ENCODE data around the gene ANKRD12.

Gene ANKRD12

GRCh38 chr18:9209279-9209678, 72.7 kb downstream of the ANKRD12 start:
- peaks cover 0 to 12% (median 7%) of the 10 kb centered on the region in 10 experiments; a peak in 6 of 20 replicates for H3K4me1 ChIP-seq
- TF ChIP-seq Cebpa-rat (IDR thresholded peaks at IDR 0.05) = no peak
- no peak overlapping the region for H3K9ac ChIP-seq
- H3K27ac ChIP-seq = no peak overlapping the region
- no peaks in the 10 kb centered on the region for H3K9me3 ChIP-seq (replicated peaks in 1 of 11)
- H3K4me2 ChIP-seq = peak overlapping the region in 2 of 11 experiments; percentile 17 to 25; a peak in 1 of 22 replicates
- no peaks in the 10 kb centered on the region for H3K27me3 ChIP-seq
- peaks cover 33 to 88% (median 54%) of the 10 kb centered on the region in 11 experiments for H3K36me3 ChIP-seq
- no peak overlapping the region for H3K4me3 ChIP-seq
- H4K20me1 ChIP-seq = peaks cover 0 to 54% (median 0%) of the 10 kb centered on the region in 11 experiments; a peak in 4 of 22 replicates

GRCh38 chr18:9210966-9211365, 74.4 kb downstream of the ANKRD12 start:
- H3K36me3 ChIP-seq = peaks cover 37 to 88% (median 68%) of the 10 kb centered on the region in 11 experiments; a peak in 21 of 22 replicates
- H3K27me3 ChIP-seq = no peaks in the 10 kb centered on the region
- peaks cover 0 to 17% (median 10%) of the 10 kb centered on the region in 10 experiments; a peak in 13 of 20 replicates for H3K4me1 ChIP-seq
- no peak for TF ChIP-seq Cebpa-rat (IDR thresholded peaks at IDR 0.05)
- no peak overlapping the region for H3K4me2 ChIP-seq
- H3K27ac ChIP-seq = no peak overlapping the region
- H3K4me3 ChIP-seq = no peak overlapping the region
- H3K9me3 ChIP-seq (replicated peaks in 1 of 11) = no peaks in the 10 kb centered on the region
- no peak overlapping the region for H3K9ac ChIP-seq
- peaks cover 0 to 54% (median 0%) of the 10 kb centered on the region in 11 experiments; a peak in 3 of 22 replicates for H4K20me1 ChIP-seq

DNA sequence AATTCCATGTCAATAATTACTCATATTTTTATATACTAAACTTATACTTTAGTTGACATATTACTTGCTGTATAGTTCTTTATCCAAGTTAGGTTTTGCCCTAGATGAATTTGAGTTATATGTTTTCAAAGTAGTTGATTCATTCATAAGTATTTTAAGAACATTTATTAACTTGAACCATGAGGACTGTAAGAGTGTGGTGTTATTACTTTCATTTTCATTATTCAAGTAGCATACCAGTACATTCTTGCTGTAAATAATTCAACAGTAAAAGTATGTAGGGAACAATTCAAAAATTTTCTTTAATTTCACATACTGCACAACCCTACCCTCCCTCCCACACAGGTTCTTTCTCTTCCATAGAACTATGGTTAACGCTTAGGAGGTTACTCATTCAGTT, 75.4 kb downstream of the ANKRD12 start:
- H3K9me3 ChIP-seq (replicated peaks in 1 of 11) = no peaks in the 10 kb centered on the region
- H3K4me2 ChIP-seq = no peak overlapping the region
- H3K36me3 ChIP-seq = peaks cover 43 to 96% (median 78%) of the 10 kb centered on the region in 11 experiments; a peak in 21 of 22 replicates
- no peak overlapping the region for H3K27ac ChIP-seq
- H3K9ac ChIP-seq = no peak overlapping the region
- peaks cover 0 to 17% (median 10%) of the 10 kb centered on the region in 10 experiments; a peak in 13 of 20 replicates for H3K4me1 ChIP-seq
- H3K4me3 ChIP-seq = no peak overlapping the region
- TF ChIP-seq Cebpa-rat (IDR thresholded peaks at IDR 0.05) = no peak
- H4K20me1 ChIP-seq = peaks cover 0 to 55% (median 0%) of the 10 kb centered on the region in 11 experiments; a peak in 3 of 22 replicates
- H3K27me3 ChIP-seq = no peaks in the 10 kb centered on the region

DNA sequence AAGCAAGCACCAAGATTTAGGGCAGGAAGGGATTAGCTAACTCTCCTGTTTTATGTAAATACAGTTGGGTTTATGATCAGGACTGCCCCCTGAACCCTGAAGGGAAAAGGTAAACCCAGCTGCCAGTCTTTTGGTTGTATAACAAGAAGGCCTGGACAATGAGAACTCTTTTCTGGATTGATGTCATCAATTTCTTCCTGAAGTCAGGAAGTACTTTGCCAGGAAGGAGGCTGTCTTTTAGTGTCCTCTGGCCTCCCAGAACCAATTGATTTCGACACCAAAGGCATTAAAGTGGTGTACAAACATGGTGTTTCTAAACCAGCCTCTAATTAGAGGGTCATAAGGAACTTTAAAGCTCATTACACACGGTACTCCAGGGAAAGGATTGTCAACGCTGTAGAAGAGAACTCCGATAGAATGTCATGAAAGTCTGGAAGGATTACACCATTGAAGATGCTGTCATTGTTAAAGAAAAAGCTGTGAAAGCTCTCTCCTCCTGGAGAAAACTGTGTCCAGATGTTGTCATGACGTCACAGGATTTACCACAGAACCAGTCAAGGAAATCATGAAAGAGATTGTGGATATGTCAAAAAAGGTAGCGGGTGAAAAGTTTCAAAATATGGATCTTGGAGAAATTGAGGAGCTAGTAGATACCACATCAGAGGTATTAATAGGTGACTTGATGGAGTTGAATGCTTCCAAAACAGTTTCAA, 78.8 kb downstream of the ANKRD12 start:
- Histone ChIP-seq H4K20me1 (peaks cover 0 to 33% (median 0%) of the 10 kb centered on the region in 11 experiments; a peak in 2 of 22 replicates), H3K27ac (no peak overlapping the region; a peak in 1 of 22 replicates), H3K4me2 (peak overlapping the region in 6 of 11 experiments; percentile 1 to 18 (median 14); a peak in 4 of 22 replicates), H3K9ac (no peak overlapping the region), H3K4me1 (peaks cover 2 to 9% (median 6%) of the 10 kb centered on the region in 10 experiments; a peak in 13 of 20 replicates), H3K9me3 (replicated peaks in 1 of 11) (no peaks in the 10 kb centered on the region), H3K27me3 (no peaks in the 10 kb centered on the region), H3K4me3 (no peak overlapping the region), H3K36me3 (peaks cover 53 to 96% (median 79%) of the 10 kb centered on the region in 11 experiments)
- 0 out of 22 replicates have a peak, but pooled peaks of 1 of the 11 experiments have one; percentile 7 for TF ChIP-seq Cebpa-rat (IDR thresholded peaks at IDR 0.05)

- peaks cover 0 to 18% (median 7%) of the 10 kb centered on the region in 10 experiments; a peak in 13 of 20 replicates for H3K4me1 ChIP-seq
- H3K4me3 ChIP-seq = no peak overlapping the region
- H3K27me3 ChIP-seq = no peaks in the 10 kb centered on the region
- TF ChIP-seq Cebpa-rat (IDR thresholded peaks at IDR 0.05) = no peak
- no peak overlapping the region for H3K27ac ChIP-seq
- H3K9ac ChIP-seq = no peak overlapping the region
- H3K4me2 ChIP-seq = no peak overlapping the region
- H4K20me1 ChIP-seq = peaks cover 0 to 34% (median 0%) of the 10 kb centered on the region in 11 experiments; a peak in 2 of 22 replicates
- H3K36me3 ChIP-seq = peaks cover 56 to 96% (median 79%) of the 10 kb centered on the region in 11 experiments
- H3K9me3 ChIP-seq (replicated peaks in 1 of 11) = no peaks in the 10 kb centered on the region
Observed at GRCh38 chr18:9216459-9216858, 79.9 kb downstream of the ANKRD12 start.

DNA sequence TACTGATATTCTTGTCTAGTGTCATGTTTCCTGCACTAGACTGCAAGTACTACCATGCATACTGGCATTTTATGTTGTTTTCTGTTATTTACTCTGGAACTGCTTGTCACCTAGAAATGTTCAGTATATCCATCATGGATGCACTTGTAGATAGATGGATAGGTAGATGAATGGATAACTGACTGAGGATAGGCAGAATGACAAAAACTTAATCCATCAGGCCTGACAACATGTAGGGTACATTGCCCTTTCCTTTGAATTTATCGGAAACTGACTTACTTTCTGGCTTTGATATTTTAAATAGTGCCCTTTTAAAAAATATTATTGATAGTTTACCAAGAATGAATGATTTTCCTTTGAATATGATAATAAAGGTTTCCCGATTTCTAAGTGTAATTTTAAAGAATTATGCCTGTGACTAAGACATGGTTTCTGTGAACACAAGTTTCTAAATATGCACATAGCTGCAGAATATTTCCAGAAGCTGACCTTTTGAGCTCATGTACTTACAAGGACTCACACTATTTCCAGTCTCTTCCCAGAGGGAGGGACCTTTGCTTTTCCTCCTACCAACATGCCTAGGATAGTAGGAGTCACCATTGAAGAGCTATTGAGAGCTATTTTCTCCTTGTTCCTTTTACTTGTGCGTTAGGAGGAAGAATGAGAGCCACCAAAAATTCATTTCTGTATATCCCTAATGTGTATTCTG, 81.3 kb downstream of the ANKRD12 start:
- Histone ChIP-seq H3K9me3 (replicated peaks in 1 of 11) (no peaks in the 10 kb centered on the region; a peak in 1 of 22 replicates), H3K4me3 (no peak overlapping the region), H3K27me3 (no peaks in the 10 kb centered on the region), H3K36me3 (peaks cover 59 to 96% (median 79%) of the 10 kb centered on the region in 11 experiments), H3K9ac (no peak overlapping the region), H3K27ac (no peak overlapping the region), H4K20me1 (peaks cover 0 to 34% (median 0%) of the 10 kb centered on the region in 11 experiments; a peak in 2 of 22 replicates), H3K4me2 (no peak overlapping the region), H3K4me1 (peaks cover 0 to 18% (median 7%) of the 10 kb centered on the region in 10 experiments; a peak in 13 of 20 replicates)
- TF ChIP-seq Cebpa-rat (IDR thresholded peaks at IDR 0.05) = no peak

- Histone ChIP-seq H3K9me3 (replicated peaks in 1 of 11) (no peaks in the 10 kb centered on the region; a peak in 1 of 22 replicates), H3K27ac (no peak overlapping the region), H3K27me3 (no peaks in the 10 kb centered on the region), H3K4me3 (no peak overlapping the region), H3K36me3 (peaks cover 58 to 100% (median 81%) of the 10 kb centered on the region in 11 experiments), H3K9ac (no peak overlapping the region), H3K4me1 (peaks cover 0 to 12% (median 4%) of the 10 kb centered on the region in 10 experiments; a peak in 6 of 20 replicates), H4K20me1 (peaks cover 0 to 19% (median 0%) of the 10 kb centered on the region in 11 experiments; a peak in 3 of 22 replicates), H3K4me2 (peak overlapping the region in 5 of 11 experiments; percentile 1 to 43 (median 16); a peak in 4 of 22 replicates)
- no peak for TF ChIP-seq Cebpa-rat (IDR thresholded peaks at IDR 0.05)
Observed at GRCh38 chr18:9221040-9221439, 84.5 kb downstream of the ANKRD12 start.

- peaks cover 0 to 22% (median 0%) of the 10 kb centered on the region in 11 experiments; a peak in 3 of 22 replicates for H4K20me1 ChIP-seq
- H3K9me3 ChIP-seq (replicated peaks in 1 of 11) = no peaks in the 10 kb centered on the region; a peak in 1 of 22 replicates
- no peak overlapping the region for H3K27ac ChIP-seq
- H3K36me3 ChIP-seq = peaks cover 58 to 100% (median 80%) of the 10 kb centered on the region in 11 experiments
- no peak for TF ChIP-seq Cebpa-rat (IDR thresholded peaks at IDR 0.05)
- H3K9ac ChIP-seq = no peak overlapping the region
- peaks cover 0 to 12% (median 4%) of the 10 kb centered on the region in 10 experiments; a peak in 6 of 20 replicates for H3K4me1 ChIP-seq
- H3K4me2 ChIP-seq = no peak overlapping the region
- H3K4me3 ChIP-seq = no peak overlapping the region
- H3K27me3 ChIP-seq = no peaks in the 10 kb centered on the region
Observed at GRCh38 chr18:9221661-9222060, 85.1 kb downstream of the ANKRD12 start.
